H1 (cell line): ENCODE results near the gene TMPRSS12. TPM values are rescaled to one million over a fixed set of nuclear protein-coding genes. Genes with fewer than 3 reads are reported as not detected.

Experiments used
- BCL11A ChIP-seq, 2 experiments: IDR thresholded peaks; one replicate each; pipeline ENCODE4 v1.6.1; 2011; ENCODE audit warnings: low read depth in 2 of 2, low read length in 2 of 2, mild to moderate bottlenecking in 2 of 2
- CBX5 ChIP-seq: fragments of 300-800, 300-1000 bp; sonication (generic); IDR thresholded peaks from 2 replicates; pipeline ENCODE4 v1.7.1; 2016; ENCODE audit warnings: antibody characterized with exemption, low read length, low read depth
- GABPA ChIP-seq: IDR thresholded peaks from 2 replicates; pipeline ENCODE4 v1.6.1; 2011; ENCODE audit warnings: mild to moderate bottlenecking, low read length, moderate library complexity, borderline replicate concordance; ENCODE audit not compliant: insufficient read depth
- RAD21 ChIP-seq, 2 experiments: IDR thresholded peaks in 1 of 2; conservative IDR thresholded peaks in 1 of 2; 2 replicates each; pipeline ENCODE4 v1.6.1; 2011; ENCODE audit warnings: low read depth in 2 of 2, low read length in 2 of 2, improper control_type of control experiment in 1 of 2, inconsistent platforms in 1 of 2, mild to moderate bottlenecking in 1 of 2, moderate library complexity in 1 of 2
- SIRT6 ChIP-seq: IDR thresholded peaks from one replicate; pipeline ENCODE4 v1.7.1; 2012; ENCODE audit warnings: low read length, inconsistent platforms
- polyA plus RNA-seq, 7 experiments: library from polyadenylated mRNA; depleted of rRNA in 3 of 7; stranded (reverse) in 5 of 7; unstranded in 2 of 7; fragments of >200 nt in 5 of 7; fragments of 200-250 nt in 2 of 7; gene quantifications; 1 replicate in 5 of 7; 2 replicates in 1 of 7; 4 replicates in 1 of 7; pipeline versions ENCODE4 v1.2.1 to v1.2.3, GENCODE V29; 2011 to 2013; ENCODE audit warnings: missing spikeins in 2 of 7, mixed read lengths in 2 of 7
- total RNA-seq: library from RNA; stranded (reverse); fragmentation: NEBNext Ultra II Directional; extraction: Animal tissue kit (Norgen Biotek cat#: 25700); gene quantifications from 2 replicates; pipeline ENCODE4 v1.2.1, GENCODE V29; 2021
- TF ChIP-seq, protein P1 (sequence below): fragments of 300-600 bp; sonication (generic); IDR thresholded peaks from 2 replicates; pipeline ENCODE4 v1.7.1; 2012; ENCODE audit warnings: low read length, moderate library complexity, mild to moderate bottlenecking, inconsistent platforms; ENCODE audit not compliant: insufficient replicate concordance

The TMPRSS12 gene
- total and polyA plus RNA-seq, 2 of the 8 experiments (the other 6 are each of a cell fraction or from before 2014, with no cell fraction given), result not detected

DNA sequence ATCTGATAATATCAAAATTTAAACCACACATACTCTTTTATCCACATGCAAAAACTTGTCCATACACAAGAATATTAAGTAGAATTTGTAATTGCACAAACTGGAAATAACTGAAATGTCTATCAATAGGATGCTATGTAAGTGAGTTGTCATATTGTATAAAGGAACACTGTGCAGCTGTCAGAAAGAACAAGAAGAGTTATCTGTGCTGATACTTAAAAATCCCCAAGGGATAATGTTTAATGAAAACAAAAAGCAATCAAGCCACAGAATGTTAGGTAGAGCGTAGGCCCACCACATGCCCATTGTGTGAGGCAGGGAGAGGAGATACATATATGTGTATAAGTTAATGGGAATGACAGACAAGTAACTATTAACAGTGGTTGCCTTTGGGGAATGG, 83.7 kb downstream of the TMPRSS12 start (continued):
- TF ChIP-seq, protein P1, sequence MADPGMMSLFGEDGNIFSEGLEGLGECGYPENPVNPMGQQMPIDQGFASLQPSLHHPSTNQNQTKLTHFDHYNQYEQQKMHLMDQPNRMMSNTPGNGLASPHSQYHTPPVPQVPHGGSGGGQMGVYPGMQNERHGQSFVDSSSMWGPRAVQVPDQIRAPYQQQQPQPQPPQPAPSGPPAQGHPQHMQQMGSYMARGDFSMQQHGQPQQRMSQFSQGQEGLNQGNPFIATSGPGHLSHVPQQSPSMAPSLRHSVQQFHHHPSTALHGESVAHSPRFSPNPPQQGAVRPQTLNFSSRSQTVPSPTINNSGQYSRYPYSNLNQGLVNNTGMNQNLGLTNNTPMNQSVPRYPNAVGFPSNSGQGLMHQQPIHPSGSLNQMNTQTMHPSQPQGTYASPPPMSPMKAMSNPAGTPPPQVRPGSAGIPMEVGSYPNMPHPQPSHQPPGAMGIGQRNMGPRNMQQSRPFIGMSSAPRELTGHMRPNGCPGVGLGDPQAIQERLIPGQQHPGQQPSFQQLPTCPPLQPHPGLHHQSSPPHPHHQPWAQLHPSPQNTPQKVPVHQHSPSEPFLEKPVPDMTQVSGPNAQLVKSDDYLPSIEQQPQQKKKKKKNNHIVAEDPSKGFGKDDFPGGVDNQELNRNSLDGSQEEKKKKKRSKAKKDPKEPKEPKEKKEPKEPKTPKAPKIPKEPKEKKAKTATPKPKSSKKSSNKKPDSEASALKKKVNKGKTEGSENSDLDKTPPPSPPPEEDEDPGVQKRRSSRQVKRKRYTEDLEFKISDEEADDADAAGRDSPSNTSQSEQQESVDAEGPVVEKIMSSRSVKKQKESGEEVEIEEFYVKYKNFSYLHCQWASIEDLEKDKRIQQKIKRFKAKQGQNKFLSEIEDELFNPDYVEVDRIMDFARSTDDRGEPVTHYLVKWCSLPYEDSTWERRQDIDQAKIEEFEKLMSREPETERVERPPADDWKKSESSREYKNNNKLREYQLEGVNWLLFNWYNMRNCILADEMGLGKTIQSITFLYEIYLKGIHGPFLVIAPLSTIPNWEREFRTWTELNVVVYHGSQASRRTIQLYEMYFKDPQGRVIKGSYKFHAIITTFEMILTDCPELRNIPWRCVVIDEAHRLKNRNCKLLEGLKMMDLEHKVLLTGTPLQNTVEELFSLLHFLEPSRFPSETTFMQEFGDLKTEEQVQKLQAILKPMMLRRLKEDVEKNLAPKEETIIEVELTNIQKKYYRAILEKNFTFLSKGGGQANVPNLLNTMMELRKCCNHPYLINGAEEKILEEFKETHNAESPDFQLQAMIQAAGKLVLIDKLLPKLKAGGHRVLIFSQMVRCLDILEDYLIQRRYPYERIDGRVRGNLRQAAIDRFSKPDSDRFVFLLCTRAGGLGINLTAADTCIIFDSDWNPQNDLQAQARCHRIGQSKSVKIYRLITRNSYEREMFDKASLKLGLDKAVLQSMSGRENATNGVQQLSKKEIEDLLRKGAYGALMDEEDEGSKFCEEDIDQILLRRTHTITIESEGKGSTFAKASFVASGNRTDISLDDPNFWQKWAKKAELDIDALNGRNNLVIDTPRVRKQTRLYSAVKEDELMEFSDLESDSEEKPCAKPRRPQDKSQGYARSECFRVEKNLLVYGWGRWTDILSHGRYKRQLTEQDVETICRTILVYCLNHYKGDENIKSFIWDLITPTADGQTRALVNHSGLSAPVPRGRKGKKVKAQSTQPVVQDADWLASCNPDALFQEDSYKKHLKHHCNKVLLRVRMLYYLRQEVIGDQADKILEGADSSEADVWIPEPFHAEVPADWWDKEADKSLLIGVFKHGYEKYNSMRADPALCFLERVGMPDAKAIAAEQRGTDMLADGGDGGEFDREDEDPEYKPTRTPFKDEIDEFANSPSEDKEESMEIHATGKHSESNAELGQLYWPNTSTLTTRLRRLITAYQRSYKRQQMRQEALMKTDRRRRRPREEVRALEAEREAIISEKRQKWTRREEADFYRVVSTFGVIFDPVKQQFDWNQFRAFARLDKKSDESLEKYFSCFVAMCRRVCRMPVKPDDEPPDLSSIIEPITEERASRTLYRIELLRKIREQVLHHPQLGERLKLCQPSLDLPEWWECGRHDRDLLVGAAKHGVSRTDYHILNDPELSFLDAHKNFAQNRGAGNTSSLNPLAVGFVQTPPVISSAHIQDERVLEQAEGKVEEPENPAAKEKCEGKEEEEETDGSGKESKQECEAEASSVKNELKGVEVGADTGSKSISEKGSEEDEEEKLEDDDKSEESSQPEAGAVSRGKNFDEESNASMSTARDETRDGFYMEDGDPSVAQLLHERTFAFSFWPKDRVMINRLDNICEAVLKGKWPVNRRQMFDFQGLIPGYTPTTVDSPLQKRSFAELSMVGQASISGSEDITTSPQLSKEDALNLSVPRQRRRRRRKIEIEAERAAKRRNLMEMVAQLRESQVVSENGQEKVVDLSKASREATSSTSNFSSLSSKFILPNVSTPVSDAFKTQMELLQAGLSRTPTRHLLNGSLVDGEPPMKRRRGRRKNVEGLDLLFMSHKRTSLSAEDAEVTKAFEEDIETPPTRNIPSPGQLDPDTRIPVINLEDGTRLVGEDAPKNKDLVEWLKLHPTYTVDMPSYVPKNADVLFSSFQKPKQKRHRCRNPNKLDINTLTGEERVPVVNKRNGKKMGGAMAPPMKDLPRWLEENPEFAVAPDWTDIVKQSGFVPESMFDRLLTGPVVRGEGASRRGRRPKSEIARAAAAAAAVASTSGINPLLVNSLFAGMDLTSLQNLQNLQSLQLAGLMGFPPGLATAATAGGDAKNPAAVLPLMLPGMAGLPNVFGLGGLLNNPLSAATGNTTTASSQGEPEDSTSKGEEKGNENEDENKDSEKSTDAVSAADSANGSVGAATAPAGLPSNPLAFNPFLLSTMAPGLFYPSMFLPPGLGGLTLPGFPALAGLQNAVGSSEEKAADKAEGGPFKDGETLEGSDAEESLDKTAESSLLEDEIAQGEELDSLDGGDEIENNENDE, result no peak
- no peak for TF ChIP-seq RAD21 (IDR thresholded peaks at IDR 0.05 in 1 of 2, conservative IDR thresholded peaks at IDR 0.05 in 1 of 2; ENCODE audit: low read depth in 2 of 2, low read length in 2 of 2)
- no peak for TF ChIP-seq CBX5
- no peak for TF ChIP-seq SIRT6
- TF ChIP-seq BCL11A (IDR thresholded peaks at IDR 0.05; ENCODE audit: low read depth in 2 of 2, low read length in 2 of 2), result no peak
- TF ChIP-seq GABPA, result no peak
